ENCODE results near the gene PDGFB.

- TF ChIP-seq CTCF (IDR thresholded peaks at IDR 0.05) (peak in 5 of 6 experiments; percentile 12 to 34 (median 14)), POLR2A (IDR thresholded peaks at IDR 0.05) (no peak), POLR2AphosphoS5 (IDR thresholded peaks at IDR 0.05) (no peak), EP300 (IDR thresholded peaks at IDR 0.05) (no peak)
Observed at GRCh38 chr22:39215426-39216142, 29.2 kb downstream of the PDGFB start.

All from upper lobe of left lung (tissue), 4 donors.